Stimulated activated CD8-positive, alpha-beta memory T cell treated with anti-CD3 and anti-CD28 coated beads, Interleukin-2, amount 100 ng/mL, for 1 hour (primary cell): ENCODE measurements around the gene PPP1CA.

Experiments used
- DNase-seq, 2 donors: peaks; one replicate each; pipeline ENCODE4 v3.0.0-alpha.2; 2020; ENCODE audit warnings: low read depth in 2 of 2

The PPP1CA gene

DNA sequence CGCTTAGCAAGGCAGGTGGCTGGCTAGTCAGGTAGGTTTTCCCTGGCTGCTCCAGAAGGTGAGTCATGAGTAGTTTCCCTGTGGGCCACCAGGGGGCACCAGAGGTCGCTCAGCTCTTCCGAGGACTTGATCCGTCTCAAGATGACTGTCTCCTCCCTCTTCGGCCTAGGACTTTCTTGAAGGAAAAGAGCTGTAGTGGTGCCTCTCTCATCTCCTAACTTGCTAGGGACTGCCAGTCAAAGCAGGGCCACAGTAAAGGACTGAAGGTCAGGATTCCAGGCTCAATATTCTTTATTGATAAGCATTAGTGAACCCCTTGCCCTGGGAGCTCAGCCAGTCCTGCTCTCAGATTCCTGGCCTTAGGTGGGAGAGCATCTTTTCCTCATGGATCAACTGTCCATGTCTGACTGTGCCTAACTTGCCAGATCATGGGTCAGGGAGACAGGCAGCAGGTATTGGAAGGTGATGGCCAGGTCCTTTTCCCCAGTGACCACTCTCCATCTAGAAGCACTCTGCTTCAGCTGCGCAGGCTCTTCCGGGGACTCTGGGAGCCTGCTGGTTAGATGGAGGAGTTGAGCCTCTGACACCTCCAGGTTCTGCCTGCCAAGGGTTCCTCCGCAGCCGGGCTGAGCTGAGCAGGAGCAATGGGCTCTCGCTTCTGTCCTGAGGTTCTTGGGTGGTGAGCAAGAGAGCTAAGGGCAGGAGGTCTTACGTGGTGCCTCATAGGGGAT lies 50.2 kb downstream of the PPP1CA start:
- DNase-seq: peak in 1 of 2 donors; percentile 42

DNA sequence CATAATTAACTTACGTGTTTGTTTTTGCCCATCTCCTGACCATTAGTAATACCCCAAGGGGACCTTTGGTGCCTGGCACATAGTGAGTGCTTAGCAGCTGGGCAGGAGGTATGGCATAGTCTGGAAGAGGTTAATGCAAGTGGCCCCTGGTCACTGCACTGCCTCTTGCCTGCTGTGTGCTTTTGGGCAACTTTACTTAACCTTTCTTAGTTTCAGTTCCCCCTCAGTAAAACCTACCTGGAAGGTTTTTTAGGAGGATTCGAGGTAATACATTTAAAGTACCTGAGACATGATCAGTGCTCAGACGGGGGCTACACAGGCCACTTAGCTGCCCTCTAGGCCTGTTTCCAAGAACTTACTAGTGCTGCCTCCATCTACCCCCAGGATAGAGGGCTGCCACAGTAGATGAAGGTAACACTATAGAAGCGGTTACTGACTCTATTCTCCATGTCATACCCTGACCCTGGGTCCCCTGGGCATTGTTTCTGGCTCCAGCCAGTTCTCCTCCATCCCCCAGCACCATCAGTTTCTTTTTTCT lies 51.7 kb downstream of the PPP1CA start:
- DNase-seq: no peak

DNA sequence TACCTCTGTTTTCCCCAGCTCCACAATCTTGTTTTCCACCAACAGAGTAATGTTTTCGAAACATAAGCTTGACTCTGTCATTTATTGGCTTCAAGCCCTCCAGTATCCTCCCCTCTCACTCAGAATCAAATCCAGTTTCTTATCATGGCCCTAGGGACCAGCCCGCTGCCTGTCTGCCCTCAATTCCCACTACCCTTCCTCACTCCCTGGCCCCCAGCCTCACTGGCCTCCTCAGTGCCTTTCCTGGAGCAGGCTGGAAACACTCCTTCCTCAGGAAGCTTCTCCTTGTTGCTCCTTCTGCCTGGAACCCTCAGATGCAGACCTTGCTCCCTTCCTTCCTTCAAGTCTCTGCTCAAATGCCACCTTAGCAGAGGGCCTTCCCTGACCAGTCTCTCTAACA lies 52.2 kb downstream of the PPP1CA start:
- no peak for DNase-seq

DNA sequence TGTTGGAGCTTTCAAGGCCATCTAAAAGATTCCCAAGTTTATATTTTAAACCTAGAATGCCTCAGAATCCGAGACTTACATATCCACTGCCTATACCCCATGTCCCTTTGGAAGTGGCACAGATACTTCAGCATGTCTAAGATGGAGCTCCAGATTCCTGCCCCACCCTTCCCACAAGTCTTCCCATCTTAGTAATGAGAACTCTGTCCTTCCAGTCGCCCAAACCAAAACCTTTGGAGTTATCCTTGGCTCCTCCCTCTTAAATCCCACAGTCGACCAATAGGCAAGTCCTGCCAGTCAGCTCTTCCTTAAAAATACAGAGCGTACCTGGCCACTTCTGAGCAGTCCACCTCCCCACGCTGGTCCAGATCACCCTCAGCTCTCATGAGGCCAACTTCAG lies 52.6 kb downstream of the PPP1CA start:
- no peak for DNase-seq
